GM12872 (cell line): Measurements from ENCODE around the gene NTSR2.

ENCODE experiments used
- CTCF ChIP-seq: IDR thresholded peaks from 3 replicates; pipeline ENCODE4 v1.5.1; 2011; ENCODE audit warnings: low read depth, mild to moderate bottlenecking, low read length, moderate library complexity; ENCODE audit not compliant: insufficient read depth

NTSR2 gene

GRCh38 chr2:11657195-11657594, 12.8 kb downstream of the NTSR2 start:
- TF ChIP-seq CTCF: no peak

- TF ChIP-seq CTCF: no peak
Measured at GRCh38 chr2:11656671-11657101, 13.3 kb downstream of the NTSR2 start.

- no peak for TF ChIP-seq CTCF
Measured at GRCh38 chr2:11656252-11656651, 13.7 kb downstream of the NTSR2 start.

- no peak for TF ChIP-seq CTCF
Measured at GRCh38 chr2:11655495-11655894, 14.5 kb downstream of the NTSR2 start.

- no peak for TF ChIP-seq CTCF
Measured at GRCh38 chr2:11652553-11652952, 17.4 kb downstream of the NTSR2 start.

GRCh38 chr2:11651856-11652548, 18.0 kb downstream of the NTSR2 start:
- TF ChIP-seq CTCF: no peak

- TF ChIP-seq CTCF: no peak
Measured at GRCh38 chr2:11649093-11649492, 20.9 kb downstream of the NTSR2 start.
